A673 (cell line): Measurements from ENCODE around the gene IQGAP2. TPM values are rescaled to one million over a fixed set of nuclear protein-coding genes. Genes with fewer than 3 reads are reported as not detected.

Experiments used
- BruUV-seq: library from RNA; stranded (reverse); fragments of 400-500 nt; replicated peaks from 2 replicates; lab custom pipeline; 2021; lab: Mats Ljungman, UMichigan
- CTCF ChIA-PET: fragments of 300-600 bp; sonication (Branson Sonifier 250); formaldehyde crosslinking; loops from one replicate; lab custom pipeline; 2022; ENCODE audit warnings: antibody characterized with exemption; lab: Charles Lee
- POLR2A ChIA-PET: fragments of 300-600 bp; sonication (Branson Sonifier 250); formaldehyde crosslinking; loops from one replicate; lab custom pipeline; 2022; ENCODE audit warnings: antibody characterized with exemption; ENCODE audit not compliant: low non-redundant PET; lab: Charles Lee
- DNase-seq: peaks from one replicate; pipeline ENCODE4 v3.0.0-alpha.2; 2015; ENCODE audit warnings: low spot score
- H3K27ac ChIP-seq: fragments of 200-600 bp; sonication (generic); 2 replicates; pipeline ENCODE4 v1.5.1; 2016; ENCODE audit warnings: mixed run types, low read depth, mild to moderate bottlenecking, mixed read lengths, antibody characterized with exemption, low read length; ENCODE audit not compliant: poor library complexity, severe bottlenecking
- H3K27me3 ChIP-seq: fragments of 200-600 bp; sonication (generic); replicated peaks from 2 replicates; pipeline ENCODE4 v1.6.1; 2017; ENCODE audit warnings: mixed run types, low read depth, mild to moderate bottlenecking, mixed read lengths, antibody characterized with exemption, low read length; ENCODE audit not compliant: insufficient read depth, poor library complexity
- H3K36me3 ChIP-seq: fragments of 200-600 bp; sonication (generic); 2 replicates; pipeline ENCODE4 v1.6.1; 2016; ENCODE audit warnings: mixed run types, mild to moderate bottlenecking, mixed read lengths, antibody characterized with exemption, low read length; ENCODE audit not compliant: insufficient read depth, poor library complexity, severe bottlenecking
- H3K4me1 ChIP-seq: fragments of 200-600 bp; sonication (generic); 2 replicates; pipeline ENCODE4 v1.6.1; 2017; ENCODE audit warnings: mixed run types, mild to moderate bottlenecking, mixed read lengths, antibody characterized with exemption, low read length; ENCODE audit not compliant: insufficient read depth, poor library complexity, severe bottlenecking
- H3K4me3 ChIP-seq: fragments of 200-600 bp; sonication (generic); 2 replicates; pipeline ENCODE4 v1.5.1; 2016; ENCODE audit warnings: low read depth, mixed run types, mild to moderate bottlenecking, mixed read lengths, low read length; ENCODE audit not compliant: poor library complexity, severe bottlenecking
- H3K9me3 ChIP-seq: fragments of 200-600 bp; sonication (generic); 2 replicates; pipeline ENCODE4 v1.6.1; 2016; ENCODE audit warnings: mixed run types, low read depth, mild to moderate bottlenecking, mixed read lengths, antibody characterized with exemption, low read length; ENCODE audit not compliant: poor library complexity, severe bottlenecking
- EZH2 ChIP-seq: fragments of 200-600 bp; sonication (generic); IDR thresholded peaks from 2 replicates; pipeline ENCODE4 v1.6.1; 2017; ENCODE audit warnings: borderline replicate concordance, low read depth, mild to moderate bottlenecking, mixed read lengths, antibody characterized with exemption, low read length; ENCODE audit not compliant: poor library complexity, severe bottlenecking
- intact Hi-C: fragments of 100-400 bp; cut with micrococcal nuclease; formaldehyde crosslinking; loops from one replicate; pipeline ENCODE4 v1.10.0; 2022; ENCODE audit not compliant: unreplicated experiment
- total RNA-seq: library from RNA; stranded (reverse); gene quantifications from 2 replicates; pipeline ENCODE4 v1.2.3, GENCODE V29; 2021
- TF ChIP-seq, protein P1 (sequence below): fragments of 300-800, 200-600 bp; sonication (generic); conservative IDR thresholded peaks from 2 replicates; pipeline ENCODE4 v1.5.1; 2017; ENCODE audit warnings: low read depth, mild to moderate bottlenecking, antibody characterized with exemption, low read length, moderate library complexity, mixed read lengths

IQGAP2 gene
- total RNA-seq, 1 experiment from 2014 or later = 26.8 TPM

- Histone ChIP-seq H3K27me3 (no peaks in the 10 kb centered on the region), H3K27ac (no peak overlapping the region), H3K4me3 (no peak overlapping the region), H3K36me3 (no peaks in the 10 kb centered on the region), H3K4me1 (peaks cover 58% of the 10 kb centered on the region), H3K9me3 (no peaks in the 10 kb centered on the region)
- DNase-seq = peak; percentile 39
- POLR2A ChIA-PET = no interaction called here
- CTCF ChIA-PET = no interaction called here
- intact Hi-C loops = no loop called here
- TF ChIP-seq, protein P1, sequence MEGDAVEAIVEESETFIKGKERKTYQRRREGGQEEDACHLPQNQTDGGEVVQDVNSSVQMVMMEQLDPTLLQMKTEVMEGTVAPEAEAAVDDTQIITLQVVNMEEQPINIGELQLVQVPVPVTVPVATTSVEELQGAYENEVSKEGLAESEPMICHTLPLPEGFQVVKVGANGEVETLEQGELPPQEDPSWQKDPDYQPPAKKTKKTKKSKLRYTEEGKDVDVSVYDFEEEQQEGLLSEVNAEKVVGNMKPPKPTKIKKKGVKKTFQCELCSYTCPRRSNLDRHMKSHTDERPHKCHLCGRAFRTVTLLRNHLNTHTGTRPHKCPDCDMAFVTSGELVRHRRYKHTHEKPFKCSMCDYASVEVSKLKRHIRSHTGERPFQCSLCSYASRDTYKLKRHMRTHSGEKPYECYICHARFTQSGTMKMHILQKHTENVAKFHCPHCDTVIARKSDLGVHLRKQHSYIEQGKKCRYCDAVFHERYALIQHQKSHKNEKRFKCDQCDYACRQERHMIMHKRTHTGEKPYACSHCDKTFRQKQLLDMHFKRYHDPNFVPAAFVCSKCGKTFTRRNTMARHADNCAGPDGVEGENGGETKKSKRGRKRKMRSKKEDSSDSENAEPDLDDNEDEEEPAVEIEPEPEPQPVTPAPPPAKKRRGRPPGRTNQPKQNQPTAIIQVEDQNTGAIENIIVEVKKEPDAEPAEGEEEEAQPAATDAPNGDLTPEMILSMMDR = no peak
- no peak for TF ChIP-seq EZH2
- BruUV-seq = no TSS peak
These were observed 201.8 kb downstream of the IQGAP2 start for GRCh38 chr5:76604838-76605237.

DNA sequence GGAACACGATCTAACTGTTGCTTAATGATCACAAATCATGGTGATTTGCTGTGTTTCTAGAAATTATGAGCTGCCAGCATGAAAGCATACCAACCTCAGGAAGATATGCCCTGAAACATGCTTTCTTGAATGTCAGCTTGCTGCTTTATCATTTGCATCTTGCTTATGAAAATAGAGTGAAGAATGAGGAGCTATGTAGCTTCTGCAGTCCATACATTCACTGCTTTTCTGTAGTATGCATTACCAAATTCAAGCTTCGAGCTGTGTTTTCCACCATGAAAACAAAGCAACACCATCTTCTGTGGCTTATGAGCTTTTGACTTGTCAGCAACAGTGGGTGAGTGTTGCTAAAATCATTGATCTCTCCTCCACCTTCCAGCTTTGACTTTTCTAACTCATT lies 203.6 kb downstream of the IQGAP2 start:
- no peaks in the 10 kb centered on the region for H3K27me3 ChIP-seq
- H3K36me3 ChIP-seq = no peaks in the 10 kb centered on the region
- no TSS peak for BruUV-seq
- peaks cover 51% of the 10 kb centered on the region for H3K4me1 ChIP-seq
- no peak overlapping the region for H3K4me3 ChIP-seq
- no peak for DNase-seq
- ChIA-PET CTCF (interaction anchor here (1.6 kb wide), 1 partner anchor 168 kb away, joined by 6 read pairs; no protein-coding TSS in a partner anchor), POLR2A (no interaction called here)
- TF ChIP-seq, protein P1 = no peak
- no peak for TF ChIP-seq EZH2
- H3K9me3 ChIP-seq = no peaks in the 10 kb centered on the region
- intact Hi-C loops = no loop called here
- no peak overlapping the region for H3K27ac ChIP-seq

DNA sequence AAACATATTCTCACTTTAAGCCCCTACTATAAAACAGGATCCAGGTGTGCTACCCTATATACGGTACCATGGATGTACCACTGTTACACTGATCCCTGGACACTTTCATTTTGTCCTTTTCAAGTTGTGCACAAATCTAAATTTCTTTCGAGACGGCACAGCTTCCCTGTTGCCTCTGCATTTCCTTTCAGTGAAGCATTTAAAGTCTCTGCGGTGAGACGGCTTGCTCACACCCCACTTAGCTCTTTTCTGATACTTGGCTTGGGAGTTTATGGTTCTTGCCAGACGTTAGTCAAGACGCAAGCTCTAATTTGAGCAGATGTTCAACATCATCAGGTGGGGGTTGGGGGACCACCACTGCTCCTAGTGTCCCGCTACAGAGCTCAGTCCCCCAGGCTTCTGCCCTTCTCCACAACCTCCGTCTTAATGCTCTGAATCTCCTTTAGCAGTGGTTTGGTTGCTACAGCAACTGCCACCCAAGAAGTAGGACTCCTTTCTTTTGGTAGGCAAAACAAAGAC lies 204.3 kb downstream of the IQGAP2 start:
- Histone ChIP-seq H3K27me3 (no peaks in the 10 kb centered on the region), H3K27ac (peak overlapping the region; percentile 10), H3K4me1 (peaks cover 45% of the 10 kb centered on the region), H3K36me3 (no peaks in the 10 kb centered on the region), H3K9me3 (no peaks in the 10 kb centered on the region), H3K4me3 (no peak overlapping the region)
- DNase-seq = no peak
- CTCF ChIA-PET = interaction anchor here (1.6 kb wide), 1 partner anchor 167 kb away, joined by 6 read pairs; no protein-coding TSS in a partner anchor
- POLR2A ChIA-PET = no interaction called here
- intact Hi-C loops = no loop called here
- TF ChIP-seq, protein P1 = no peak
- no peak for TF ChIP-seq EZH2
- BruUV-seq = no TSS peak
